ENCODE results near the gene C19orf81.
"Not testable (repeated sequence)": the region's sequence is repeated elsewhere in the genome, so short reads cannot be mapped to it uniquely, and the experiment has no call there.

C19orf81 gene

GRCh38 chr19:50649433-50650391 is at the start of gene C19orf81:
TSS of gene C19orf81 (plus strand) at chr19:50649445. CDS start at chr19:50649445, 0 bp downstream.
- DNase-seq (ENCODE audit: low read depth in 2 of 2), result no peak

DNA sequence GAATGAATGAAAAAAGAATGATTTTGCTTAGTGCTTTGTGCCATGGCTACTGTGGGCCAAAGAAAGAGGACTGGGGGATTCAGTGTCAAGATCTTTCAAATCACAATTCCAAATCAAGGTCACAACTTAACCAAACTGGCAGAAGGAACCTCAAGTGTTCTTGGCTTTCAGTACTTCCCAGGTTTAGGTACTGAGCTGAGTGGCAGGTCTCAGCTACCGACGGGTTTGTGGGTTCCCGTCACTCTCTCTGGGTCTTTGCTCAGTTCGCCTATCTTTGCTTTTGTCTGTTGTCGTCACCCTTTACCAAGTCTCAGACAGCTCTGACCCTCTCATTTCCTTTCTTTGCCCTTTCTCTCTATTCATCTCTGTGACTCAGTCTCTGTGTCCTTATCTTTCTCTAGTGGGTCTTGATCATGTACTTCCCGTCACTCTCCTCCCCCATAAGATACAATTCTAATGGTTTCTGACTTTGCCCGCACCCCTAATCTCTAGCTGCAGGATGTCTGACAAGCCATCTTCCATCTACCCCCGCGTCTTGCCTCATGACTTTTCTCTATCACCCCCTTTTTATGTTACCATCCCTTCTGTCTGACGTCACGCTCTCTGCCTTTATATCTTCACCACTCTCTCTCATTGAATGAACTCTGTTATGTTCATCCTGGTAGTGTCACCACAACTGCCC is 47.7 kb upstream of the C19orf81 start:
- no peak for DNase-seq (ENCODE audit: low read depth in 2 of 2)

DNA sequence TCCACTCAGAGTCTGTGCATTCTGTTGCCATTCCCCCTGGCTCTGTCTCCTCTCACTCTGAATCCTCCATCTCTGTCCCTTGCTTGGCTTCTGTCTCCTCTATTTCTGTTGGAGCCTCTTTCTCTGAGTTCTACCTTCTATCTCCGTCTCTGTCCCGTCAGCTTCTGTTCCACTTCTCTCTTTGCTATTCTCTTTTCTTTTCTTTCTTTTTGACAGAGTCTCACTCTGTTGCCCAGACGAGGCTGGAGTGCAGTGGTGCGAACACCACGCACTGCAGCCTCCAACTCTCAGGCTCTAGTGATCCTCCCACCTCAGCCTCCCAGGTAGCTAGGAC is 47.2 kb upstream of the C19orf81 start:
- DNase-seq (ENCODE audit: low read depth in 2 of 2), result no peak

DNA sequence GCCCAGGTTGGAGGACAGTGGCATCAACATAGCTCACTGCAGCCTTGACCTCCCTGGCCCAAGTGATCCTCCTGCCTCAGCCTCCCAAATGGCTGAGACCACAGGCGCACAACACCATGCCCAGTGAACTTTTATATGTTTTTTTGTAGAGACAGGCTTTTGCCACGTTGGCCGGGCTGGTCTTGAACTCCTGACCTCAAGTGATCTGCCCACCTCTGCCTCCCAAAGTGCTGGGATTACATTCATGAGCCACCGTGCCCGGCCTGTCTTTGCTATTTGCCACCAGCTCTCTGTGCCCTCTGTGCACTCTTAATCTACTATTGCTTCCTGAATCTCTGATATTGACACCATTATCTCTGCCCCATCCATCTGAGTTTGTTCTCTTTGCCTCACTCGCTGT is 46.7 kb upstream of the C19orf81 start:
- no peak for DNase-seq (ENCODE audit: low read depth in 2 of 2)

- DNase-seq (ENCODE audit: low read depth in 2 of 2), result no peak
Measured at GRCh38 chr19:50602935-50603334, 46.3 kb upstream of the C19orf81 start.

DNA sequence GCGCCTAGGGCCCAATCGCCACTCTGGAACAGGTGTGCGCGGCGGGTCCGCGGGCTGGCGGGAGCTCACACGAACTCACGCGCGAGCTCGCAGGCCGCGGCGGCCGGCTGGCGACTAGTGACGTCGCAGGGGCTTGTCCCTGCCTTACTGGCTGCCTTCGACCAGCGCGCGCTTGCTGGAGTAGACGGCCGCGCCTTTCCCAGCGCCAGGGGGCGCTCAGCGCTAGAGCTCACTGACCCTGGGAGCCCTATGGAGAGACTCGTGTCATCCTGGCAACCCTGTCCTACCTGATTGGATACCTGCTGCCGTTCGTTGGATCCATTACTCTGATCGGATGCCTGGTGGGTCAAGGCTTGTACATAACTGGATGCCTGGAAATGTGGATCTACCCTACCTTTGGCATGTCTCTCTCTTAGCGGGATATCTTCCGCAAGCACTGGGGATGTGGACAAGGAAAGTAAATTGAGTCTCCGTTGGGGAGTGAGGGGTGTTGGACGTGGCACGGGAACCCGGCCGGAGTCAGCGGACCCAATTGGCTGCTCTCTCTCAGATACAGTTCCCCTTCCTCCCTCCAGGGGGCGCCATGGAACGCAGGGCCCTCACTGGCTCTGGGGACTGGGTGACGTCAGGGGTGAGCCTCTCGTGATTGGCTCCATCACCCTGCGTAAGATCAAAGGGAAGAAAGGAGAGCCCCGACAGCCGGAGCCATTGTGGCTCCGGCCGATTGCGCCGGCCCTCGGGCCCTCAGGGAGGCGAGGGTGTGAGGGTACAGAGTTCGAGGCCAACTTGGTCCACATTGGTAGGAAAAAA is 44.8 kb upstream of the C19orf81 start:
- DNase-seq (ENCODE audit: low read depth in 2 of 2), result not testable (repeated sequence)

DNA sequence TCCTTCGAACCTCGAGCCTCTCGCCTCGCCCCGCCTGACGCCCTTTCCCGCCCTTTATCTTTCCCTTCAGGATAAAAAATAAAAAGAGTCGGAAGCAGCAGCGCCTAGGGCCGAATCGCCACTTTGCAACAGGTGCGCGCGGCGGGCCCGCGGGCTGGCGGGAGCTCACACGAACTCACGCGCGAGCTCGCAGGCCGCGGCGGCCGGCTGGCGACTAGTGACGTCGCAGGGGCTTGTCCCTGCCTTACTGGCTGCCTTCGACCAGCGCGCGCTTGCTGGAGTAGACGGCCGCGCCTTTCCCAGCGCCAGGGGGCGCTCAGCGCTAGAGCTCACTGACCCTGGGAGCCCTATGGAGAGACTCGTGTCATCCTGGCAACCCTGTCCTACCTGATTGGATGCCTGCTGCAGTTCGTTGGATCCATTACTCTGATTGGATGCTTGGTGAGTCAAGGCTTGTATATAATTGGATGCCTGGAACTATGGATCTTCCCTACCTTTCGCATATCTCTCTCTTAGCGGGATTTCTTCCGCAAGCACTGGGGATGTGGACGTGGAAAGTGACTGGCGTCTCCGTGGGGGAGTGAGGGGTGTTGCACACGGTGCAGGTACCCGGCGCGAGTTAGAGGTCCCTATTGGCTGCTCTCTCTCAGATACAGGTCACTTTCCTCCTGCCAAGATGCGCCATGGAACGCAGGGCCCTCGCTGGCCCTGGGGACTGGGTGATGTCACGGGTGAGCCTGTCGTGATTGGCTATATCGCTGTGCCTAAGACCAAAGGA is 43.0 kb upstream of the C19orf81 start:
- DNase-seq (ENCODE audit: low read depth in 2 of 2), result not testable (repeated sequence)

DNA sequence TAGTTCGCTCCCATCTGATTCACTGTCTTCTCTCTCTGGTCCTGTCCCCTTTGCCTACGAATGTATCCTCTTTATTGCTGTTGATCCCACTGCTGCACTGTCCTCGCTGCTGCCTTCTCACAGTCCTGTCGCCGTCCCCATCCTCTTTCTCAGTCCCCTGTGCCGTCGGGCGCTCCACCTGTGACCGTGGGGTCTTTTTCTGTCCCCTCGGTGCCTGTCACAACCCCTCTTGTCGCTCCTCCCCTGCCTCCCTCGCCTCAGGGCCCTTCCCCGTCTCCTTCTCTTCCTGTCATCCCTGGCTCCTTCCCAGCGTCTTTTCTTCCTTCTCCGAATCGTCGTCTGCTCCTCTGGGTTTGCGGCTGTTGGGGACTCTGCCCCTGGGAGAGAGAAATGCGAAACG is 41.9 kb upstream of the C19orf81 start:
- no peak for DNase-seq (ENCODE audit: low read depth in 2 of 2)

- peak; percentile 60 to 61 for DNase-seq (ENCODE audit: low read depth in 2 of 2)
Measured at GRCh38 chr19:50607874-50608785, 41.1 kb upstream of the C19orf81 start.

DNA sequence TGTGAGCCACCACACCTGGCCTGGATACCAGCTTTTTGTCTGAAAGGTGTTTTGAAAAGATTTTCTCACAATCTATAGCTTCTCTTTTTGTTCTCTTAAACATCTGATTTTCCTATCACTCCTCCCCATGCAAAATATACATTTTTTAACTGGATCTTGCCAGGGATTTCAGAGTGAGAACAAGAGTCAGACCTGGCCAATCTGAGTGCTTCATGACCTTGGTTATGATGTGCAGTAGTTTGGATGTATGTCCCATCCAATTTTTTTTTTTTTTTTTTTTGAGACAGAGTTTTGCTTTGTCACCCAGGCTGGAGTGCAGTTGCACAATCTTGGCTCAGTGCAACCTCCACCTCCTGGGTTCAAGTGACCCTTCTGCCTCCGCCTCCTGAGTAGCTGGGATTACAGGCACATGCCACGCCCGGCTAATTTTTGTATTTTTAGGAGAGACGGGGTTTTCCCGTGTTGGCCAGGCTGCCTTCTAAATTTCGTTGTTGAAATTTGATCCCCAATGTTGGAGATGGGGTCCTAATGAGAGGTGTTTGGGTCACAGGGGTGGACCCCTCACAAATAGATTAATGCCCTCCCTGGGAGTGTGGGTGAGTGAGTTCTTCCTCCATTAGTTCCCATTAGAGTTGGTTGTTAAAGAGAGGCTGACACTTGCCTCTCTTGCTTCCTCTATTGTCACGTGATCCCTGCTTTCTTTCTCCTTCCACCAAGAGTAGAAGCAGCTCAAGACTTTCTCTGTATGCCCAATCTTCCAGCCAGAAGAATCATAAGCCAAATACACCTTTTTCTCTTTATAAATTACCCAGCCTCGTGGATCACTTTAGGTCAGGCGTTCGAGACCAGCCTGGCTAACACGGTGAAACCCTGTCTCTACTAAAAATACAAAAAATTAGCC is 36.5 kb upstream of the C19orf81 start:
- not testable (repeated sequence) for DNase-seq (ENCODE audit: low read depth in 2 of 2)

GRCh38 chr19:50618379-50618778 is 30.9 kb upstream of the C19orf81 start:
- not testable (repeated sequence) for DNase-seq (ENCODE audit: low read depth in 2 of 2)

DNA sequence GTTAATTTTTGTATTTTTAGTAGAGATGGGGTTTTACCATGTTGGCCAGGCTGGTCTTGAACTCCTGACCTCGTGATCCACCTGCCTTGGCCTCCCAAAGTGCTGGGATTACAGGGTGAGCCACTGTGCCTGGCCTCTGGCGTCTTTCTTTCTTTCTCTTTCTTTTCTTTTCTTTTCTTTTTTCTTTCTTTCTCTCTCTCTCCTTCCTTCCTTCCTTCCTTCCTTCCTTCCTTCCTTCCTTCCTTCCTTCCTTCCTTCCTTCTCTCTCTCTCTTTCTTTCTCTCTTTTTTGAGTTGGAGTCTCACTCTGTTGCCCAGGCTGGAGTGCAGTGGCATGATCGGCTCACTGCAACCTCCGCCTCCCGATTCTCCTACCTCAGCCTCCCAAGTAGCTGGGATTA is 30.1 kb upstream of the C19orf81 start:
- not testable (repeated sequence) for DNase-seq (ENCODE audit: low read depth in 2 of 2)

- not testable (repeated sequence) for DNase-seq (ENCODE audit: low read depth in 2 of 2)
Measured at GRCh38 chr19:50620394-50620906, 28.8 kb upstream of the C19orf81 start.

GRCh38 chr19:50624949-50625600 is 24.2 kb upstream of the C19orf81 start:
- no peak for DNase-seq (ENCODE audit: low read depth in 2 of 2)

DNA sequence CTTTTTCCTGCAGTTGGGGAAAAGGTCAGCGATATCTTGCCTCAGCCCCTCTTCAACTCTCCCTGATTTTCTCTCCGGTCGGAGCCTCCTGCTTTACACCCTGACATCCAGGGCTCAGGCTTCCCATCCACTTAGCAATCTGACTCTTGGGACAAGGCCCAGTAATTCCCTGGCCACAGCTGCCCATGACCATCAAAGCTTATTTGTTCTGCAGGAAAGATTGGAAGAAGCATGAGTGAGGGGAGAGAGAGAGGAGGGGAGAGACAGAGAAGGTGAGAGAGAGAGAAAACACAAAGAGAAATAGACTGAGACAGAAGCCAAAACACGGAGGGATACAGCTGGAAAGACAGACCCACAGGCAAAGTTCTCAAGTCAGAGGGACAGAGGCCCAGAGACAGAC is 23.2 kb upstream of the C19orf81 start:
- DNase-seq (ENCODE audit: low read depth in 2 of 2), result no peak

DNA sequence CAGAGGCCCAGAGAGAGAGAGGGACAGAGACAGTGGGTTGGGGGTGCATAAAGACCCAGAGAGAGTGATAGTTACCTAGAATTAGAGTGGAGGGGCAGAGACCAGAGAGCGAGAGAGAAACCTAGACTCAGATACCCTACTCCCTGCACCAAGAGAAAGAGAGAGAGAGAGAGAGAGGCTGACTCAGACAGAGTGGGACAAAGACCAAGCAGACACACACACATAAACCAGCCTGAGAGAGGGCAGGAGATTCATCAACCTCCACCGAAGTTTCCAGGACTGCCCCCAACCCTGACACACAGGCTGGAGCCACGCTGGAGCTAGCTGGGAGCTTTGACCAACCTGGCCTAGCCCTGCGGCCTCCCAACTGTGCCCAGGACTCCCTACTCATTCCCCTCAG is 22.4 kb upstream of the C19orf81 start:
- no peak for DNase-seq (ENCODE audit: low read depth in 2 of 2)

- no peak for DNase-seq (ENCODE audit: low read depth in 2 of 2)
Measured at GRCh38 chr19:50628146-50628545, 21.1 kb upstream of the C19orf81 start.

DNA sequence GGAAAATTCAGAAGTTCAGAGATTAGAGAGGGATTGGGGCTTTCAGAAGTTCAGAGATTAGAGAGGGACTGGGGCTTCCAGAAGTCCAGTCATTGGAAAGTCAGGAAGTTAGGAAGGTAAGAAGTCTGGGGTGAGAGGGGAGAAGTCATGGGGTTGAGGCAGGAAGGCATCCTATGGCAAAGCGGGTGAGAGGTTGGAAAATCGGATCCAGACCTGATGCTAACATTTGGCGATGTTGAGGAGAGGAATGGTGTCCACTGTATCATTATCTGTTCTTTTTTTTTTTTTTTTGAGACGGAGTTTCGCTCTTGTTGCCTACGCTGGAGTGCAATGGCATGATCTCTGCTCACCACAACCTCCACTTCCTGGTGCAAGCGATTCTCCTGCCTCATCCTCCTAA is 20.7 kb upstream of the C19orf81 start:
- DNase-seq (ENCODE audit: low read depth in 2 of 2), result no peak

Data from stimulated activated CD8-positive, alpha-beta memory T cell treated with anti-CD3 and anti-CD28 coated beads, Interleukin-7, amount 100 ng/mL, for 4 hours (primary cell).